Type B pancreatic cell (in vitro differentiated cells): ENCODE results near the gene FLRT2. TPM values are rescaled to one million over a fixed set of nuclear protein-coding genes. Genes with fewer than 3 reads are reported as not detected.

ENCODE experiments used
- DNase-seq: peaks from one replicate; pipeline ENCODE4 v3.0.0; 2021; ENCODE audit warnings: mixed read lengths; ENCODE audit not compliant: unreplicated experiment; ENCODE audit errors: extremely low spot score
- H3K27ac Mint-ChIP-seq: 2 replicates; pipeline ENCODE4 v1.8.0; 2021; ENCODE audit warnings: mild to moderate bottlenecking, mixed read lengths
- H3K27me3 Mint-ChIP-seq: 2 replicates; pipeline ENCODE4 v1.8.0; 2021; ENCODE audit warnings: mixed read lengths
- H3K36me3 Mint-ChIP-seq: 2 replicates; pipeline ENCODE4 v1.8.0; 2021; ENCODE audit warnings: mixed read lengths
- H3K4me1 Mint-ChIP-seq: one replicate; pipeline ENCODE4 v1.8.0; 2021; ENCODE audit warnings: mixed read lengths; ENCODE audit not compliant: unreplicated experiment
- H3K4me3 Mint-ChIP-seq: 2 replicates; pipeline ENCODE4 v1.8.0; 2021; ENCODE audit warnings: mild to moderate bottlenecking, mixed read lengths
- H3K9me3 Mint-ChIP-seq: 2 replicates; pipeline ENCODE4 v1.8.0; 2021; ENCODE audit warnings: mixed read lengths
- total RNA-seq: library from RNA; stranded (reverse); gene quantifications from 2 replicates; pipeline ENCODE4 v1.2.1, GENCODE V29; 2021; ENCODE audit warnings: low replicate concordance
- TF ChIP-seq, protein P1 (sequence below): fragments of 200-600 bp; sonication (generic); conservative IDR thresholded peaks from 2 replicates; pipeline ENCODE4 v1.5.0; 2021; ENCODE audit warnings: antibody characterized with exemption, mild to moderate bottlenecking

Gene FLRT2
- total RNA-seq, 1 donor from 2014 or later, result 127 TPM

GRCh38 chr14:85565862-85566296 lies 35.9 kb downstream of the FLRT2 start:
- Mint-ChIP-seq H3K9me3 (peaks cover 10% of the 10 kb centered on the region), H3K4me3 (no peak overlapping the region), H3K36me3 (peaks cover 42% of the 10 kb centered on the region), H3K4me1 (peaks cover 11% of the 10 kb centered on the region), H3K27ac (no peak overlapping the region), H3K27me3 (peaks cover 10% of the 10 kb centered on the region)
- TF ChIP-seq, protein P1, sequence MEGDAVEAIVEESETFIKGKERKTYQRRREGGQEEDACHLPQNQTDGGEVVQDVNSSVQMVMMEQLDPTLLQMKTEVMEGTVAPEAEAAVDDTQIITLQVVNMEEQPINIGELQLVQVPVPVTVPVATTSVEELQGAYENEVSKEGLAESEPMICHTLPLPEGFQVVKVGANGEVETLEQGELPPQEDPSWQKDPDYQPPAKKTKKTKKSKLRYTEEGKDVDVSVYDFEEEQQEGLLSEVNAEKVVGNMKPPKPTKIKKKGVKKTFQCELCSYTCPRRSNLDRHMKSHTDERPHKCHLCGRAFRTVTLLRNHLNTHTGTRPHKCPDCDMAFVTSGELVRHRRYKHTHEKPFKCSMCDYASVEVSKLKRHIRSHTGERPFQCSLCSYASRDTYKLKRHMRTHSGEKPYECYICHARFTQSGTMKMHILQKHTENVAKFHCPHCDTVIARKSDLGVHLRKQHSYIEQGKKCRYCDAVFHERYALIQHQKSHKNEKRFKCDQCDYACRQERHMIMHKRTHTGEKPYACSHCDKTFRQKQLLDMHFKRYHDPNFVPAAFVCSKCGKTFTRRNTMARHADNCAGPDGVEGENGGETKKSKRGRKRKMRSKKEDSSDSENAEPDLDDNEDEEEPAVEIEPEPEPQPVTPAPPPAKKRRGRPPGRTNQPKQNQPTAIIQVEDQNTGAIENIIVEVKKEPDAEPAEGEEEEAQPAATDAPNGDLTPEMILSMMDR, result no peak
- no peak for DNase-seq

GRCh38 chr14:85566603-85567002 lies 36.7 kb downstream of the FLRT2 start:
- TF ChIP-seq, protein P1, result no peak
- no peak for DNase-seq
- H3K9me3 Mint-ChIP-seq, result peaks cover 7% of the 10 kb centered on the region
- H3K36me3 Mint-ChIP-seq, result peaks cover 37% of the 10 kb centered on the region
- H3K4me1 Mint-ChIP-seq, result peaks cover 11% of the 10 kb centered on the region
- H3K27me3 Mint-ChIP-seq, result peaks cover 4% of the 10 kb centered on the region
- H3K4me3 Mint-ChIP-seq, result no peak overlapping the region
- no peak overlapping the region for H3K27ac Mint-ChIP-seq

- no peak overlapping the region for H3K4me3 Mint-ChIP-seq
- H3K27me3 Mint-ChIP-seq, result no peaks in the 10 kb centered on the region
- H3K36me3 Mint-ChIP-seq, result peaks cover 13% of the 10 kb centered on the region
- TF ChIP-seq, protein P1, result no peak
- no peak for DNase-seq
- no peak overlapping the region for H3K27ac Mint-ChIP-seq
- H3K9me3 Mint-ChIP-seq, result no peaks in the 10 kb centered on the region
- peaks cover 12% of the 10 kb centered on the region for H3K4me1 Mint-ChIP-seq
Observed at GRCh38 chr14:85572011-85572410, 42.1 kb downstream of the FLRT2 start.

GRCh38 chr14:85572845-85573244 lies 42.9 kb downstream of the FLRT2 start:
- TF ChIP-seq, protein P1, result no peak
- Mint-ChIP-seq H3K27me3 (no peaks in the 10 kb centered on the region), H3K27ac (no peak overlapping the region), H3K4me3 (no peak overlapping the region), H3K36me3 (peaks cover 17% of the 10 kb centered on the region), H3K9me3 (no peaks in the 10 kb centered on the region), H3K4me1 (peaks cover 12% of the 10 kb centered on the region)
- no peak for DNase-seq

DNA sequence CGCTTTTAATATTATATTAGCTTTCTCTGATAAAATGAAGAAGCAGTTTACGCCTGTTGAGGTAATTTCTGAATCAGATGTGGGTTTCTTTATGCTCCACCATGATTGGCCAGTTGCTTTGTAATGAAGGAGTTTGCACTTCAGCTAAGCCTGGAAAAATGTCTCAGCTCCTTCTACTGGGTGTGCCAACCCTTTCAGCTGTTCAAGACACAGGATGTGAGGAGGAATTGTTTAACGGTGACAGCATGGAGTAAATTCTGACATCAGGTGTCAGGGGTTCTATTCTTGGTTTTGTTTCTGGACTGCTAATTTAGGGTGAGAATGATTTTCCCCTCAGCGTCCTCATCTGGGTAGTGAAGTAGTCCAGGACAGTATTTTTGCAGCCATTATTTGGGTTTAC lies 43.5 kb downstream of the FLRT2 start:
- H3K27ac Mint-ChIP-seq, result no peak overlapping the region
- TF ChIP-seq, protein P1, result no peak
- no peaks in the 10 kb centered on the region for H3K9me3 Mint-ChIP-seq
- DNase-seq, result no peak
- no peaks in the 10 kb centered on the region for H3K27me3 Mint-ChIP-seq
- no peak overlapping the region for H3K4me3 Mint-ChIP-seq
- peaks cover 14% of the 10 kb centered on the region for H3K36me3 Mint-ChIP-seq
- peaks cover 14% of the 10 kb centered on the region for H3K4me1 Mint-ChIP-seq
